KMS-11 (cell line): ENCODE data around the gene CHD6.

Source experiments
- H2AFZ ChIP-seq: fragments of 200-600 bp; sonication (generic); 2 replicates; pipeline ENCODE4 v1.6.1; 2016; ENCODE audit warnings: antibody characterized with exemption, mixed run types, low read depth
- H3K27ac ChIP-seq: fragments of 200-600 bp; sonication (generic); 2 replicates; pipeline ENCODE4 v1.6.1; 2016; ENCODE audit warnings: mild to moderate bottlenecking, mixed run types
- H3K27me3 ChIP-seq: fragments of 200-600 bp; sonication (generic); 2 replicates; pipeline ENCODE4 v1.6.1; 2017; ENCODE audit warnings: mild to moderate bottlenecking, low read depth, mixed run types, moderate library complexity; ENCODE audit not compliant: insufficient read depth
- H3K36me3 ChIP-seq: fragments of 200-600 bp; sonication (generic); 2 replicates; pipeline ENCODE4 v1.6.1; 2017; ENCODE audit warnings: mild to moderate bottlenecking, mixed run types; ENCODE audit not compliant: insufficient read depth
- H3K4me1 ChIP-seq: fragments of 200-600 bp; sonication (generic); 2 replicates; pipeline ENCODE4 v1.6.1; 2016; ENCODE audit warnings: mild to moderate bottlenecking, low read depth, mixed run types; ENCODE audit not compliant: poor library complexity, severe bottlenecking
- H3K4me2 ChIP-seq: fragments of 200-600 bp; sonication (generic); 2 replicates; pipeline ENCODE4 v1.7.0; 2016; ENCODE audit warnings: mild to moderate bottlenecking, mixed run types
- H3K4me3 ChIP-seq: fragments of 200-600 bp; sonication (generic); IDR thresholded peaks from 2 replicates; pipeline ENCODE4 v1.6.1; 2017; ENCODE audit warnings: low read depth, low read length, mixed read lengths; ENCODE audit not compliant: insufficient read depth
- H3K79me2 ChIP-seq: fragments of 200-600 bp; sonication (generic); 2 replicates; pipeline ENCODE4 v1.6.1; 2016; ENCODE audit warnings: low read depth, mixed run types; ENCODE audit not compliant: insufficient read depth
- H3K9ac ChIP-seq: fragments of 200-600 bp; sonication (generic); 2 replicates; pipeline ENCODE4 v1.6.1; 2016; ENCODE audit warnings: mild to moderate bottlenecking, mixed run types
- H4K20me1 ChIP-seq: fragments of 200-600 bp; sonication (generic); 2 replicates; pipeline ENCODE4 v1.6.1; 2016; ENCODE audit warnings: mild to moderate bottlenecking, mixed run types; ENCODE audit not compliant: insufficient read depth
- TF ChIP-seq, protein P1 (sequence below): fragments of 200-600 bp; sonication (generic); conservative IDR thresholded peaks from 2 replicates; pipeline ENCODE4 v1.6.1; 2017; ENCODE audit warnings: low read depth, mild to moderate bottlenecking, antibody characterized with exemption, low read length, moderate library complexity, mixed read lengths

The CHD6 gene

DNA sequence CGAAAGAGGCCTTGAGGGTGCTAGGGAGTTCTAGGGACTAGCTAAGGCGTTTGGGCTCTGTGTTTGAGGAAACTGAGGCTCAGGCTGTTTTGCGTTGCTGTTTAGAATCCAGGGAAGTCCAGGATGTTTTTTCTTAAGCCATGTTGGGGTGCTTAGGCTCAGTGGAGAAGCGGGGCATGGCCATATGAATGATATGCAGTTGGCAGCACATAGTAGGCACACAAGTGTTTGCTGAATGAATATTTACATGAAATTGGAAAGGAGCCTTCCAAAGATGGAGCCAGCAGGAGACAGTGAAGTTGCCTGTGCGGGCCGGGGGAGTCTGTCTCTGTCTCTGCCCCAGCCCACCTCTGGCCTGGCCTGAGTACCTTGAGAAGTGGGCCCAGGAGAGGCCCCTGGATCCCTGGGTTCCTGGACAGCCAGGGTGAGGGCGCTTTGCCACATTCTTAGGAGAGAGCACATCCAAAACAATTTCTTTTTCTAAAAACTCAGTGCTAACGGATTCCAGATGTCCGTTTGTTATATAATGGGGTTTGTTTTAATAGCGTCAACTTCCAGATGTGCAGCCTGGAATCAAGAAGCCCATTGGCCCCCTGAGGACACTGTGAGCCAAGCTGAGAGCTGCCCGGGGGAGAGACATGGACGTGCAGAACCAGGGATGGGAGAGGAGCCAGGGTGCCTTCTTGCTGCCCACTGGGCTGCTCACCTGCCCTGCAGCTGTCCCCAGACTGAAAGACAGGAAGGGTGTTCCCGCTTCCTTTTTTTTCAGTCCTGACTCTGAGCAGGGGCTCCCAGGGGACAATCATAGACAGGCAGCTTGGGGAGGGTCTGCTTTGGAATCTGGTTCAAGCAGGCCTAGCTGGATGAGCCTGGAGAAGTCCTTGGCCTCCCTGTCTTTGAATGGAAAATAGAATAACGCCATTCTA is 231.4 kb downstream of the CHD6 start:
- H3K4me3 ChIP-seq, result no peak overlapping the region
- H4K20me1 ChIP-seq, result no peaks in the 10 kb centered on the region
- no peak overlapping the region for H3K27ac ChIP-seq
- H3K36me3 ChIP-seq, result no peaks in the 10 kb centered on the region
- H3K79me2 ChIP-seq, result no peaks in the 10 kb centered on the region
- no peaks in the 10 kb centered on the region for H3K4me1 ChIP-seq
- no peak overlapping the region for H3K4me2 ChIP-seq
- no peaks in the 10 kb centered on the region for H3K27me3 ChIP-seq
- H3K9ac ChIP-seq, result no peak overlapping the region
- no peak overlapping the region for H2AFZ ChIP-seq
- TF ChIP-seq, protein P1, sequence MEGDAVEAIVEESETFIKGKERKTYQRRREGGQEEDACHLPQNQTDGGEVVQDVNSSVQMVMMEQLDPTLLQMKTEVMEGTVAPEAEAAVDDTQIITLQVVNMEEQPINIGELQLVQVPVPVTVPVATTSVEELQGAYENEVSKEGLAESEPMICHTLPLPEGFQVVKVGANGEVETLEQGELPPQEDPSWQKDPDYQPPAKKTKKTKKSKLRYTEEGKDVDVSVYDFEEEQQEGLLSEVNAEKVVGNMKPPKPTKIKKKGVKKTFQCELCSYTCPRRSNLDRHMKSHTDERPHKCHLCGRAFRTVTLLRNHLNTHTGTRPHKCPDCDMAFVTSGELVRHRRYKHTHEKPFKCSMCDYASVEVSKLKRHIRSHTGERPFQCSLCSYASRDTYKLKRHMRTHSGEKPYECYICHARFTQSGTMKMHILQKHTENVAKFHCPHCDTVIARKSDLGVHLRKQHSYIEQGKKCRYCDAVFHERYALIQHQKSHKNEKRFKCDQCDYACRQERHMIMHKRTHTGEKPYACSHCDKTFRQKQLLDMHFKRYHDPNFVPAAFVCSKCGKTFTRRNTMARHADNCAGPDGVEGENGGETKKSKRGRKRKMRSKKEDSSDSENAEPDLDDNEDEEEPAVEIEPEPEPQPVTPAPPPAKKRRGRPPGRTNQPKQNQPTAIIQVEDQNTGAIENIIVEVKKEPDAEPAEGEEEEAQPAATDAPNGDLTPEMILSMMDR, result no peak

DNA sequence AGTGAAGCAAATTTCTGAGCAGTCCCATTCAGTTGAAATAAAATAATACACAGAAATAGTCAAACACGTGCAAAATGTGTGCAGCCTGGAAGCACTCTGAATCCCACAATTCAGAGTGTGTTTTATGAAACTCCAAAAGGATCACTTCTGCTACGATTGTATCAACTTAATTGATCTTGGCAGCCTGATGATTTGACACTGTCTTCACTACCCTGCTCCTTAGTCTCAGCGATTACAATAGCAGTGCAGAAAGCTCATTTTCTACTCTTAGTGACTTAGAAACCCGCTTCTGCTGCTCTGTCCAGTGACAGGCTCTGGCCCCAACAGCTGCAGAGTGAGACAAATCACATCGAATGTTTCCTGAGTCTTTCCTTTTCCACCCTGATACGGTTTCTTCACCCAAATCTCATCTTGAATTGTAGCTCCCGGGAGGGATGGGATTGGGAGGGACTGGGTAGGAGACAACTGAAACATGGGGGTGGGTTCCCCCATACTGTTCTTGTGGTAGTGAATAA is 235.3 kb downstream of the CHD6 start:
- no peaks in the 10 kb centered on the region for H3K27me3 ChIP-seq
- no peak overlapping the region for H2AFZ ChIP-seq
- no peaks in the 10 kb centered on the region for H3K4me1 ChIP-seq
- H3K9ac ChIP-seq, result no peak overlapping the region
- H3K79me2 ChIP-seq, result no peaks in the 10 kb centered on the region
- no peaks in the 10 kb centered on the region for H3K36me3 ChIP-seq
- H3K4me3 ChIP-seq, result no peak overlapping the region
- H3K4me2 ChIP-seq, result no peak overlapping the region
- H3K27ac ChIP-seq, result no peak overlapping the region
- TF ChIP-seq, protein P1, result no peak
- no peaks in the 10 kb centered on the region for H4K20me1 ChIP-seq

DNA sequence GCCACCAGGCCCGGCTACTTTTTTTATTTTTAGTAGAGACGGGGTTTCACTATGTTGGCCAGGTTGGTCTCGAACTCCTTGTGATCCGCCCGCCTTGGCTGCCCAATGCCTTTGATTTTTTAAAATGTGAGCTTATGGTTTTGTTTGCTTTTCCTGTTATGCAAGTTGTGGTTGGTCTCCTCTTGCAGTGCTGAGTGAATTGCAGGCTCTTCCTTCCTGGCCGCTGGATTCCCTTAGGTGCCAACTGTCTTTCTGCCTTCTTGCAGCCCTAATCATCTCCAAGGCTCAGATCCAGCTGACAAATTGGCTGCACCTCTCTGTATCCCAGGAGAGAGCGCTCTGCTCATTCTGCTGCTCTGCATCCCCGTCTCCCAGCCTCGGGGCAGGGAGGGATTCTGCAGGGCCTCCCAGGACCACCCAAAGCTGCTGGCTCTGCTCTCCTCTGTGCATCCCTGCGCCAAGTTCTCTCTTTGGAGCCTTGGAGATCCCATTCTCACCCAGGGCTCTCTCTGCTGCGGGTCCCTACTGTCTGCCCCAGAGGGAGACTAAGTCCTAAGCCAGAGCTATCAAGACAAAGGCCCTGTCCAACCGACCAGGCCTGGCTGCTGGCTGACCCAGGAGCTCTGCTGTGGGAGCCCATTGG is 237.5 kb downstream of the CHD6 start:
- Histone ChIP-seq H3K79me2 (no peaks in the 10 kb centered on the region), H4K20me1 (no peaks in the 10 kb centered on the region), H3K9ac (no peak overlapping the region), H3K4me1 (no peaks in the 10 kb centered on the region), H3K27me3 (no peaks in the 10 kb centered on the region), H3K27ac (no peak overlapping the region), H2AFZ (no peak overlapping the region), H3K4me2 (no peak overlapping the region), H3K36me3 (no peaks in the 10 kb centered on the region), H3K4me3 (no peak overlapping the region)
- TF ChIP-seq, protein P1, result no peak

DNA sequence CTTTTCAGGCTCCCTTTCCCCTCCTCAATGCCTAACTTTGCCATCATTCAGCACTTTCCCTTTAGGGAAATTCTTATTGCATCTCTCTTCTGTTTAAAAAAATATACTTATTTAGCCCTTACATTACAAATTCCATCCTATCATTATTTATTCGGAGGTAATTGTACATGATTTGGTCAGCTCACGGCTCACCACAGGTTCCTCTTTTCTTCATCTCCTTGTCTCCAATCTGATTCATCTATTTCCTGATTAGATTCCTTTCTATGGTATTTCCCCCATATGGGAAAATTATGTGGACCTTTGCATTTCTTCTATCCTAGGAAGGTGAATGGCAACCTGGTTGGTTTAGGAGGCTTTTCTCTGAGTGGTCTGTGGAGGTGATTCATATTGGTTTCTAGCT is 238.6 kb downstream of the CHD6 start:
- TF ChIP-seq, protein P1, result no peak
- Histone ChIP-seq H3K27me3 (no peaks in the 10 kb centered on the region), H3K36me3 (no peaks in the 10 kb centered on the region), H3K79me2 (no peaks in the 10 kb centered on the region), H3K4me2 (no peak overlapping the region), H3K27ac (no peak overlapping the region), H3K4me1 (no peaks in the 10 kb centered on the region), H4K20me1 (no peaks in the 10 kb centered on the region), H3K4me3 (no peak overlapping the region), H3K9ac (no peak overlapping the region), H2AFZ (no peak overlapping the region)
